Measurements from ENCODE around the gene SOX2. TPM values are rescaled to one million over a fixed set of nuclear protein-coding genes. Genes with fewer than 3 reads are reported as not detected.

Gene SOX2
- total and polyA plus RNA-seq, 2 of the 13 experiments (the other 11 are each of a cell fraction or from before 2014, with no cell fraction given) = not detected

DNA sequence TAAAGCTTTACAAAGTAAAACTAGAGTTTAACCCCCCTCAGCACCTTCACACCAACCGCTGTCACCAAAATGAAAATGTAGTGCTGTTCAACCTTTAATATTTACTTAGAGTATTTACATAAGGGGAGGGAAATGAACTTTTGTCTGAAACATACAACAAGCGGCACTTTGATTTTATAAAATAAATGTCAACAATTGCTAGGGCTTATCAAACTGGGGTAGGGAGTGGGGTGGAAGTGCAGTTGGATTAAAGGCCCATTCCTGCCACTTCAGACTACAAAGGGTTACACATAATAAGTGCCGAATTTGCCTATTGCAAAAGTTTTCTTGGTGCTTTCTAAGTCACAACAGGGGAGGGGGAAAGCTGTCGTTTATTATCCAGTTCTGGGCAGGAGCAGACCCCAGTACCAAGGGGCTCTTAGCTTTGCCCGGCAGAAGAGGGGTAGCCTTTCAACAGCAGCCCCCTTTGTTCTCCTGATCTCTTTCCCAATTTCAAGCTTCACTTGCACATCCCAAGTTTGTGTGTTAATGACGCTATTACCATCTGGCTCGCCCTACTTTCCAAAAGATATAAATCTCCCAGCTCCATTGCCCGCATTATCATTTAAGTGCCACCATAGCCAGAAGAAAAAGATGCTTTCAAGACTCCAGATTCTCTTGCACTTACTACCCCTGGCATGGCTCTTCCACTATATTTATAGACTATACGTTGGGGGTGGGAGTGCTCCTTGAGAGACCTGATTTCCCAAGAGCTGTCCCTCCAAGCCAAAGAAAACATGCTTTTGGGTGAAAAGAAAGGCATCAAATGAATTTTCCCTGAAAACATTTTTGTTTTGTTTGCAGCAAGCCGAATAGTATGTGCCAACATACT is 17.0 kb downstream of the SOX2 start (continued):
- TF ChIP-seq, protein P1, sequence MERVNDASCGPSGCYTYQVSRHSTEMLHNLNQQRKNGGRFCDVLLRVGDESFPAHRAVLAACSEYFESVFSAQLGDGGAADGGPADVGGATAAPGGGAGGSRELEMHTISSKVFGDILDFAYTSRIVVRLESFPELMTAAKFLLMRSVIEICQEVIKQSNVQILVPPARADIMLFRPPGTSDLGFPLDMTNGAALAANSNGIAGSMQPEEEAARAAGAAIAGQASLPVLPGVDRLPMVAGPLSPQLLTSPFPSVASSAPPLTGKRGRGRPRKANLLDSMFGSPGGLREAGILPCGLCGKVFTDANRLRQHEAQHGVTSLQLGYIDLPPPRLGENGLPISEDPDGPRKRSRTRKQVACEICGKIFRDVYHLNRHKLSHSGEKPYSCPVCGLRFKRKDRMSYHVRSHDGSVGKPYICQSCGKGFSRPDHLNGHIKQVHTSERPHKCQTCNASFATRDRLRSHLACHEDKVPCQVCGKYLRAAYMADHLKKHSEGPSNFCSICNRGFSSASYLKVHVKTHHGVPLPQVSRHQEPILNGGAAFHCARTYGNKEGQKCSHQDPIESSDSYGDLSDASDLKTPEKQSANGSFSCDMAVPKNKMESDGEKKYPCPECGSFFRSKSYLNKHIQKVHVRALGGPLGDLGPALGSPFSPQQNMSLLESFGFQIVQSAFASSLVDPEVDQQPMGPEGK (CRISPR knock-in tag; IDR thresholded peaks at IDR 0.05) = peak; percentile 30; the same call in 1 of the 2 replicates
- no peak for TF ChIP-seq ZNF749 (CRISPR knock-in tag; IDR thresholded peaks at IDR 0.05; ENCODE audit: borderline replicate concordance)
- peak; percentile 75 for TF ChIP-seq TCF7 (IDR thresholded peaks at IDR 0.05; ENCODE audit: low read depth)
- TF ChIP-seq ZNF652 (CRISPR knock-in tag; IDR thresholded peaks at IDR 0.05; ENCODE audit: borderline replicate concordance, low read depth) = peak; percentile 68

GRCh38 chr3:181729341-181729869 is 17.7 kb downstream of the SOX2 start:
- no peaks in the 10 kb centered on the region for H3K36me3 ChIP-seq (replicated peaks in 1 of 2; ENCODE audit: control insufficient read depth in 1 of 2, insufficient read depth in 2 of 2, low read length in 2 of 2)
- ChIA-PET POLR2A (no interaction called here), CTCF (ENCODE audit: low intra/inter-chr PET ratio, low total read pairs) (no interaction called here)
- peaks cover 13% of the 10 kb centered on the region for H3K4me1 ChIP-seq (ENCODE audit: insufficient read depth, low read length)
- in situ Hi-C loops (cut with HindIII; ENCODE audit: extremely low pct_ligation_motif_present, low pct_unique_long_range_greater_than_20kb) (no loop called here), intact Hi-C loops (cut with micrococcal nuclease; ENCODE audit: unreplicated experiment) (no loop called here)
- no TSS peak for BruUV-seq (replicated peaks)
- H4K20me1 ChIP-seq (ENCODE audit: insufficient read depth, low read length) = no peaks in the 10 kb centered on the region
- WGBS (ENCODE audit: low lambda C conversion rate) = 32% methylated on average over 12 of the region's 12 CpGs
- H3K9me3 ChIP-seq (ENCODE audit: low read length) = no peaks in the 10 kb centered on the region
- no peaks in the 10 kb centered on the region for H3K79me2 ChIP-seq (ENCODE audit: insufficient read depth, low read length)
- H3K4me3 ChIP-seq (replicated peaks in 1 of 3; ENCODE audit: insufficient read depth in 1 of 3, low read depth in 2 of 3, low read length in 3 of 3) = no peak overlapping the region
- ATAC-seq (no peak), FAIRE-seq (no peak), DNase-seq (ENCODE audit: low spot score) (no peak)
- no peak overlapping the region for H3K4me2 ChIP-seq (ENCODE audit: low read depth, low read length)
- TF ChIP-seq CBX2 (IDR thresholded peaks at IDR 0.05; ENCODE audit: low read depth, low read length) (no peak), CBX2 (CRISPR knock-in tag; IDR thresholded peaks at IDR 0.05; ENCODE audit: low read depth) (no peak), CAMTA2 (CRISPR knock-in tag; IDR thresholded peaks at IDR 0.05; ENCODE audit: borderline replicate concordance) (no peak), SRSF4 (IDR thresholded peaks at IDR 0.05; ENCODE audit: low read depth, low read length, poor library complexity, severe bottlenecking) (no peak), SALL1 (CRISPR knock-in tag; IDR thresholded peaks at IDR 0.05) (no peak), RFXANK (CRISPR knock-in tag; IDR thresholded peaks at IDR 0.05) (no peak), ZSCAN12 (CRISPR knock-in tag; IDR thresholded peaks at IDR 0.05) (no peak), NFE2L2 (IDR thresholded peaks at IDR 0.05; ENCODE audit: low read length) (no peak), SOX6 (IDR thresholded peaks at IDR 0.05) (no peak), SOX6 (CRISPR knock-in tag; IDR thresholded peaks at IDR 0.05) (no peak), ZFP36L2 (CRISPR knock-in tag; IDR thresholded peaks at IDR 0.05) (no peak), TAF15 (IDR thresholded peaks at IDR 0.05; ENCODE audit: low read depth, low read length, poor library complexity, severe bottlenecking) (no peak), RBFOX2 (IDR thresholded peaks at IDR 0.05; ENCODE audit: low read depth, low read length) (no peak), SOX13 (IDR thresholded peaks at IDR 0.05) (no peak), SOX13 (CRISPR knock-in tag; conservative IDR thresholded peaks at IDR 0.05 in 1 of 2, IDR thresholded peaks at IDR 0.05 in 1 of 2) (no peak)
- TF ChIP-seq, protein P2, sequence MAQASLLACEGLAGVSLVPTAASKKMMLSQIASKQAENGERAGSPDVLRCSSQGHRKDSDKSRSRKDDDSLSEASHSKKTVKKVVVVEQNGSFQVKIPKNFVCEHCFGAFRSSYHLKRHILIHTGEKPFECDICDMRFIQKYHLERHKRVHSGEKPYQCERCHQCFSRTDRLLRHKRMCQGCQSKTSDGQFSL (CRISPR knock-in tag; IDR thresholded peaks at IDR 0.05) = no peak
- H3K9ac ChIP-seq (ENCODE audit: insufficient read depth, low read depth, low read length) = no peak overlapping the region
- H2AFZ ChIP-seq (ENCODE audit: low read length) = no peak overlapping the region
- no peak overlapping the region for H3K27ac ChIP-seq (ENCODE audit: extremely low read length, insufficient read depth, low read length)
- H3K27me3 ChIP-seq (ENCODE audit: control insufficient read depth in 1 of 2, insufficient read depth in 2 of 2, low read length in 2 of 2) = peaks cover 0 to 21% of the 10 kb centered on the region in 2 experiments; a peak in 3 of 5 replicates
